Bronchial epithelial cell (primary cell): Measurements from ENCODE around the gene OR6S1. TPM values are rescaled to one million over a fixed set of nuclear protein-coding genes. Genes with fewer than 3 reads are reported as not detected.
"Not testable (repeated sequence)": the region's sequence is repeated elsewhere in the genome, so short reads cannot be mapped to it uniquely, and the experiment has no call there.

Experiments
- DNase-seq: peaks from one replicate; pipeline ENCODE4 v3.0.0-alpha.2; 2010; ENCODE audit warnings: low read depth
- FAIRE-seq: peaks from 2 replicates; lab custom pipeline; 2011; peaks lifted over from hg19 to GRCh38; lab: Jason Lieb, UNC
- H3K27me3 ChIP-seq: 2 replicates; pipeline ENCODE4 v1.5.1; 2011; ENCODE audit warnings: low read length; ENCODE audit not compliant: control insufficient read depth, insufficient read depth
- H3K36me3 ChIP-seq: 2 replicates; pipeline ENCODE4 v1.5.1; 2011; ENCODE audit warnings: low read length; ENCODE audit not compliant: control insufficient read depth, insufficient read depth
- H3K4me3 ChIP-seq: 2 replicates; pipeline ENCODE4 v1.5.1; 2011; ENCODE audit warnings: mild to moderate bottlenecking, low read depth, low read length, control low read depth
- total RNA-seq: library from RNA; depleted of rRNA; stranded (reverse); fragments of >200 nt; gene quantifications from 2 replicates; pipeline ENCODE4 v1.2.1, GENCODE V29; 2014
- TF ChIP-seq, protein P1 (sequence below): IDR thresholded peaks from 2 replicates; pipeline ENCODE4 v1.5.1; 2011; ENCODE audit warnings: mild to moderate bottlenecking, moderate library complexity, low read length, control low read depth, inconsistent platforms; ENCODE audit not compliant: insufficient read depth, severe bottlenecking

OR6S1 gene
- total RNA-seq, 1 donor from 2014 or later = not detected

- no peak overlapping the region for H3K4me3 ChIP-seq
- DNase-seq (no peak), FAIRE-seq (no peak)
- H3K27me3 ChIP-seq = no peaks in the 10 kb centered on the region
- TF ChIP-seq, protein P1, sequence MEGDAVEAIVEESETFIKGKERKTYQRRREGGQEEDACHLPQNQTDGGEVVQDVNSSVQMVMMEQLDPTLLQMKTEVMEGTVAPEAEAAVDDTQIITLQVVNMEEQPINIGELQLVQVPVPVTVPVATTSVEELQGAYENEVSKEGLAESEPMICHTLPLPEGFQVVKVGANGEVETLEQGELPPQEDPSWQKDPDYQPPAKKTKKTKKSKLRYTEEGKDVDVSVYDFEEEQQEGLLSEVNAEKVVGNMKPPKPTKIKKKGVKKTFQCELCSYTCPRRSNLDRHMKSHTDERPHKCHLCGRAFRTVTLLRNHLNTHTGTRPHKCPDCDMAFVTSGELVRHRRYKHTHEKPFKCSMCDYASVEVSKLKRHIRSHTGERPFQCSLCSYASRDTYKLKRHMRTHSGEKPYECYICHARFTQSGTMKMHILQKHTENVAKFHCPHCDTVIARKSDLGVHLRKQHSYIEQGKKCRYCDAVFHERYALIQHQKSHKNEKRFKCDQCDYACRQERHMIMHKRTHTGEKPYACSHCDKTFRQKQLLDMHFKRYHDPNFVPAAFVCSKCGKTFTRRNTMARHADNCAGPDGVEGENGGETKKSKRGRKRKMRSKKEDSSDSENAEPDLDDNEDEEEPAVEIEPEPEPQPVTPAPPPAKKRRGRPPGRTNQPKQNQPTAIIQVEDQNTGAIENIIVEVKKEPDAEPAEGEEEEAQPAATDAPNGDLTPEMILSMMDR = no peak
- no peaks in the 10 kb centered on the region for H3K36me3 ChIP-seq
Measured at GRCh38 chr14:20676072-20676471, 34.6 kb upstream of the OR6S1 start.

DNA sequence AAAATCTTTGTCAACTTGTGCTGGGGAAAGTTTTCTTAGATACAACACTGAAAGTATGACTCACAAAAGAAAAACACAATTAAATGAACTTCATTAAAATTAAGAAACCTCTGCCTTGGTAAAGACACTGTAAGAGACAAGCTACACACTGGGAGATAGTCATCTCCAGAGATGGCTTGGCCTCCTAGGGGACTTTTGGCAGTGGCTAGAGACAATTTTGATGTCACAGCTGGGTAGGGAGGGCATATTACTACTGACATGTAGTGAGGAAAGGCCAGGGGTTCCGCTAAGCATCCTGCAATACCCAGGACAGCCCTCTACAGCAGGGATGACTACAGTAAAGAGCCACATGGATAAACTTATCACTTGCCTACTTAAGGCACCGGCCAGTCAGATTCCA, 34.2 kb upstream of the OR6S1 start:
- TF ChIP-seq, protein P1 = no peak
- no peak for DNase-seq
- no peak overlapping the region for H3K4me3 ChIP-seq
- no peak for FAIRE-seq
- H3K36me3 ChIP-seq = no peaks in the 10 kb centered on the region
- H3K27me3 ChIP-seq = no peaks in the 10 kb centered on the region

DNA sequence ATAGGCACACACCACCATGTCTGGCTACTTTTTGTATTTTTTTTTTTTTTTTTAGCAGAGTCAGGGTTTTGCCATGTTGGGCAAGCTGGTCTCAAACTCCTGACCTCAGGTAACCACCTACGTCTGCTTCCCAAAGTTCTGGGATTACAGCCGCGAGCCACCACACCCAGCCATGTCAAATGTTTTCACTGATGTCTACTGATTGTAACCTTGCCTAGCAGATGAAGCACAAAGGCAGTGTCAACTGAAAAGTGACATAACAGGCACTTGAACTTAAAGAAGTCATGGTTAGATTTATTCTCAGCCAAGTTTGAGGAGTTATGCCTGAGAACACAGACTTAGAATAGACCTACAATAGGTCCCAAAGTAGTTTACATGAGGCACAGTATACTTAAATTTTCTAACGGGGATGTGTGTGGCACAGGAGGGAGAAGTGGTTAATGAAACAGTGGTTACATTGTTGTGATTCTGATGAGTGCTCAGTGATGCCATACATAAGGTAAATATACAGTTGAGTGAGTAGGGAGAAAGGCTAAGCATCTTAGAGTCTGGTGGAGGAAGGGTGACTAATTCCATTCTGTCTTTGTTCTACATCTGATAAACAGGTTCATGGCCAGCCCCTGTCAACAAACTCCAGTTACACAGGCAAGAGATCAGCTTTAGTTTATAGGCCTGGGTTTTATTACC, 30.2 kb upstream of the OR6S1 start:
- TF ChIP-seq, protein P1 = no peak
- H3K36me3 ChIP-seq = no peaks in the 10 kb centered on the region
- no peak for FAIRE-seq
- no peaks in the 10 kb centered on the region for H3K27me3 ChIP-seq
- peak; percentile 18 for DNase-seq
- H3K4me3 ChIP-seq = no peak overlapping the region

DNA sequence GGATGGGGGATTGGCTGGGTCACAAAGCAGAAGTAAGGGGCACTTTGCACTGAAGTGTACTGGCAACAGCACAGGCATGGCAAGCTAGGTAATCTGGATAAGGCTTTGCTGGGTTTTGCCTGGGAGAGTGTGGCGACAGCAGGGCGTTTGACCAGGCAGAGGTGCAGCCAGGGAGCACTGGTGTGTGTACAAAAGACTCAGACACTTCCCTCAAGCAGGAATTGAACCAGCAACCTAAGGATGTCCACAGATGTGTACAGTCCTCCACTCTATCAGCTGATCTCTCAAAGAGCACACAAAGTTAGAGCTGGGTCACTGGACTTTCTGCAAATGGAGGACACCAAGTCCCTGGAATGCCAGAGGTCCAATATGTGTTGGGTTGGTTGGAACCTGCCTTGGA, 27.5 kb upstream of the OR6S1 start:
- FAIRE-seq (no peak), DNase-seq (no peak)
- H3K27me3 ChIP-seq = no peaks in the 10 kb centered on the region
- TF ChIP-seq, protein P1 = no peak
- no peaks in the 10 kb centered on the region for H3K36me3 ChIP-seq
- no peak overlapping the region for H3K4me3 ChIP-seq

DNA sequence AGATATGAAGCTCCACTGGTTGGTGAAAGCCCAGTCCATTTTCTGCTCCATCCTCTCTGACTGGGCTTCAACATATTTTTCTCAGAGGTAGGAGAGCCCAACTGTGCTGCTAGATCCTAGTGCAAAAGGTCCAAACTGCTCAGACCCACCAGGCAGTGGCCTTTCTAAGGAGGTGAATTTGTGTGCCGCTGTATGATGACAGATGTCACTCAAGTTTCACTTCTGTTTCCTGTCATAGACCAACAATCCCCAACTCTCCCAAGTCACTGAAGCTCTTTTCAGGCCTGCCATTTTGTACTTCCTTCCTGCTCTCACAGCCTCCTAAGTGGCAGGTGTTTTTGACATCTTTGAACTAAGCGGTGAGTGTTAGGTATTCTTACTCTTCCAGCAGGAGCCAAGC, 26.5 kb upstream of the OR6S1 start:
- no peaks in the 10 kb centered on the region for H3K27me3 ChIP-seq
- TF ChIP-seq, protein P1 = no peak
- FAIRE-seq (no peak), DNase-seq (no peak)
- no peaks in the 10 kb centered on the region for H3K36me3 ChIP-seq
- no peak overlapping the region for H3K4me3 ChIP-seq

- H3K27me3 ChIP-seq, DNase-seq, FAIRE-seq, H3K36me3 ChIP-seq, H3K4me3 ChIP-seq: not testable (repeated sequence)
Measured at GRCh38 chr14:20666400-20666961, 25.0 kb upstream of the OR6S1 start.
